ENCODE data around the gene RAI1.

DNA sequence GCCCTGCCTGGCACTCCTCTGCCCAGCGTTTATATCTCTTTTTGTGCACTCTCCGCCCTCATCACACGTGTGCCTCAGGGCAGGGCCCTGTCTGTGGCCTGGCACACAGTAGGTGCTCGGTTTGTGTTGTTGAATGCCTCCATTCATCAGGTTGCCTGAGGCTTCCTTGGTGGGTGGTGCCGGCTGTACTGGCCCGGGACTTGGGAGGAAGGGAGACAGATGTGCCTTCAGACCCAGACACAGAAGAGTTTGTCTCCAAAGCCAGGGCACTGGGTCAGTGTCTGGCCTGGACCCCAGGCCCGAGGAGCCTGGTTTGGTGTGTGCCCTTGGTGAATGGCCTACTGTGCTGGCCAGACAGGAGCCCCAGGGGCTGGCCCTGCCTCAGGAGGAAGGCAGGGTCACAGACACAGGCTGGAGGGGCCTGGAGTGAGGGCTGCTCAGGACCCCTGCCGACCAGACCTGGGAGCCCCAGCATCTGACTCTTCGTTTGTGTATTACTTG, 71.6 kb downstream of the RAI1 start:
- TF ChIP-seq, protein P1, sequence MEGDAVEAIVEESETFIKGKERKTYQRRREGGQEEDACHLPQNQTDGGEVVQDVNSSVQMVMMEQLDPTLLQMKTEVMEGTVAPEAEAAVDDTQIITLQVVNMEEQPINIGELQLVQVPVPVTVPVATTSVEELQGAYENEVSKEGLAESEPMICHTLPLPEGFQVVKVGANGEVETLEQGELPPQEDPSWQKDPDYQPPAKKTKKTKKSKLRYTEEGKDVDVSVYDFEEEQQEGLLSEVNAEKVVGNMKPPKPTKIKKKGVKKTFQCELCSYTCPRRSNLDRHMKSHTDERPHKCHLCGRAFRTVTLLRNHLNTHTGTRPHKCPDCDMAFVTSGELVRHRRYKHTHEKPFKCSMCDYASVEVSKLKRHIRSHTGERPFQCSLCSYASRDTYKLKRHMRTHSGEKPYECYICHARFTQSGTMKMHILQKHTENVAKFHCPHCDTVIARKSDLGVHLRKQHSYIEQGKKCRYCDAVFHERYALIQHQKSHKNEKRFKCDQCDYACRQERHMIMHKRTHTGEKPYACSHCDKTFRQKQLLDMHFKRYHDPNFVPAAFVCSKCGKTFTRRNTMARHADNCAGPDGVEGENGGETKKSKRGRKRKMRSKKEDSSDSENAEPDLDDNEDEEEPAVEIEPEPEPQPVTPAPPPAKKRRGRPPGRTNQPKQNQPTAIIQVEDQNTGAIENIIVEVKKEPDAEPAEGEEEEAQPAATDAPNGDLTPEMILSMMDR (IDR thresholded peaks at IDR 0.05) = no peak
- TF ChIP-seq POLR2A (IDR thresholded peaks at IDR 0.05) = no peak
